Prostate gland (tissue), 2 donors: Measurements from ENCODE around the gene LYRM9.

ENCODE experiments used
- POLR2A ChIP-seq: fragments of 450-650 bp; IDR thresholded peaks from one replicate; pipeline ENCODE4 v1.6.1; 2016; ENCODE audit warnings: antibody characterized with exemption, mild to moderate bottlenecking
- TF ChIP-seq, protein P1 (sequence below), 4 experiments: fragments of 200-600 bp in 2 of 4; fragments of 450-650 bp in 2 of 4; sonication (generic) in 2 of 4; IDR thresholded peaks; 1 replicate in 3 of 4; 2 replicates in 1 of 4; pipeline ENCODE4 v1.5.1; 2016 to 2019; ENCODE audit warnings: antibody characterized with exemption in 4 of 4, mild to moderate bottlenecking in 2 of 4, moderate library complexity in 2 of 4

DNA sequence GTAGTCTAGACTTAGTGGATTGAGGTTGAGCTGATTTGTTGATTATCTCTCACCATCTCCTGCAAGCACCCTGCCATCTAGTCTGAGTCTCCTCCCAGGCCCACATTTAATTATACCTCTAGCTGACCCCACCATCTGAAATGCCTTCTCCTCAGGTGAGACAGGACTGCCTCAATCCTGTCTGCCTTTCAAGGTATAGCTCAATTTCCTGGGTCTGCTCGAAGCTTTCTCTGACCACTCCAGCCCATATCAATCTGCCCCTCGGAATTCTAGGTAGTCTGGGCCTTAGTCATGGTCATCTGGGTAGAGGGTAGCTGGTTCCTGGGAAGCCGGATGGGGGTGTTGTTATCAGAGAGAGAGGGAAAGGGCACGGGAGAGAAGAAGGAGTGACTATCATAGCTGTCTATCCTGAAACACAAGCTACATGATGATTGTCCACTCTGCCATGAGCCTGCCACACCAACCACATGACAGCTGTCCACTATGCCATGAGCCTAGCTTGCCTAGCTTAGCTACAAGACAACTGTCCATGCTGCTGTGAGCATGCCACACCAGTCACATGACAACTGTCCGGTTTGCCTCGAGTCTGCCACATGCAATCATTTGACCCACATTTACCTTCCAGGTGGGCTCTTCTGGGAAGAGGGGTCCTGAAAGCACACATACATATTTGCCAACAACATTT lies 34.4 kb downstream of the LYRM9 start:
- no peak for TF ChIP-seq POLR2A
- TF ChIP-seq, protein P1, sequence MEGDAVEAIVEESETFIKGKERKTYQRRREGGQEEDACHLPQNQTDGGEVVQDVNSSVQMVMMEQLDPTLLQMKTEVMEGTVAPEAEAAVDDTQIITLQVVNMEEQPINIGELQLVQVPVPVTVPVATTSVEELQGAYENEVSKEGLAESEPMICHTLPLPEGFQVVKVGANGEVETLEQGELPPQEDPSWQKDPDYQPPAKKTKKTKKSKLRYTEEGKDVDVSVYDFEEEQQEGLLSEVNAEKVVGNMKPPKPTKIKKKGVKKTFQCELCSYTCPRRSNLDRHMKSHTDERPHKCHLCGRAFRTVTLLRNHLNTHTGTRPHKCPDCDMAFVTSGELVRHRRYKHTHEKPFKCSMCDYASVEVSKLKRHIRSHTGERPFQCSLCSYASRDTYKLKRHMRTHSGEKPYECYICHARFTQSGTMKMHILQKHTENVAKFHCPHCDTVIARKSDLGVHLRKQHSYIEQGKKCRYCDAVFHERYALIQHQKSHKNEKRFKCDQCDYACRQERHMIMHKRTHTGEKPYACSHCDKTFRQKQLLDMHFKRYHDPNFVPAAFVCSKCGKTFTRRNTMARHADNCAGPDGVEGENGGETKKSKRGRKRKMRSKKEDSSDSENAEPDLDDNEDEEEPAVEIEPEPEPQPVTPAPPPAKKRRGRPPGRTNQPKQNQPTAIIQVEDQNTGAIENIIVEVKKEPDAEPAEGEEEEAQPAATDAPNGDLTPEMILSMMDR (IDR thresholded peaks at IDR 0.05) = no peak
